Sigmoid colon (tissue), 7 donors: ENCODE measurements around the gene SPNS2. TPM values are rescaled to one million over a fixed set of nuclear protein-coding genes. Genes with fewer than 3 reads are reported as not detected.

Source experiments
- DNase-seq: peaks from one replicate; pipeline ENCODE4 v3.0.0-alpha.2; 2019
- H3K27ac ChIP-seq, 4 donors: fragments of 200-600 bp; sonication (generic); one replicate each; pipeline ENCODE4 v1.5.1; 2016 to 2019; ENCODE audit warnings: mild to moderate bottlenecking in 1 of 4
- H3K27me3 ChIP-seq, 3 donors: fragments of 200-600 bp; sonication (generic); one replicate each; pipeline ENCODE4 v1.5.1; 2019; ENCODE audit warnings: mild to moderate bottlenecking in 1 of 3
- H3K36me3 ChIP-seq, 4 donors: fragments of 200-600 bp; sonication (generic); one replicate each; pipeline ENCODE4 v1.5.1; 2016 to 2019
- H3K4me1 ChIP-seq, 4 donors: fragments of 200-600 bp; sonication (generic); one replicate each; pipeline ENCODE4 v1.5.1; 2017 to 2019
- H3K4me3 ChIP-seq, 4 donors: fragments of 200-600 bp; sonication (generic); one replicate each; pipeline ENCODE4 v1.5.1; 2017 to 2019; ENCODE audit warnings: mild to moderate bottlenecking in 2 of 4, moderate library complexity in 1 of 4
- H3K9me3 ChIP-seq, 4 donors: fragments of 200-600 bp in 3 of 4; sonication (generic) in 3 of 4; one replicate each; pipeline versions ENCODE4 v1.5.1 to v1.6.1; 2013 to 2019
- EP300 ChIP-seq, 4 donors: sonication (generic); formaldehyde crosslinking; IDR thresholded peaks; one replicate each; pipeline ENCODE4 v1.6.1; 2017; ENCODE audit warnings: antibody characterized with exemption in 4 of 4
- POLR2A ChIP-seq, 2 donors: fragments of 450-650 bp; IDR thresholded peaks; one replicate each; pipeline ENCODE4 v1.6.1; 2016; ENCODE audit warnings: antibody characterized with exemption in 2 of 2, mild to moderate bottlenecking in 2 of 2, moderate library complexity in 2 of 2
- POLR2AphosphoS5 ChIP-seq, 4 donors: sonication (generic); formaldehyde crosslinking; IDR thresholded peaks; one replicate each; pipeline ENCODE4 v1.6.1; 2017; ENCODE audit warnings: antibody characterized with exemption in 4 of 4
- WGBS, 2 donors: extraction: QIAGEN DNeasy Blood & Tissue Kit; methylation state at CpG; one replicate each; pipeline ENCODE4 v1.1.7; 2013; 5-methylcytosine and 5-hydroxymethylcytosine counted together
- intact Hi-C: fragments of 100-400 bp; cut with DNase I; formaldehyde crosslinking; loops from one replicate; pipeline ENCODE4 v1.15.1; 2023
- polyA plus RNA-seq, 3 donors: library from polyadenylated mRNA; stranded (reverse); fragments of 200-250 nt; gene quantifications; one replicate each; pipeline ENCODE4 v1.2.3, GENCODE V29; 2013
- total RNA-seq, 4 donors: library from RNA; depleted of rRNA; stranded (reverse); fragments of >200 nt; gene quantifications; one replicate each; pipeline ENCODE4 v1.1.0, GENCODE V29; 2016
- TF ChIP-seq, protein P1 (sequence below), 4 experiments: fragments of 450-650 bp in 3 of 4; fragments of 200-600 bp in 1 of 4; IDR thresholded peaks; one replicate each; pipeline ENCODE4 v1.5.1; 2016 to 2019; ENCODE audit warnings: antibody characterized with exemption in 4 of 4, mild to moderate bottlenecking in 3 of 4, moderate library complexity in 2 of 4
- donor health status: healthy with polysubstance abuse.
- donor health status: Bipolar disorder and iron deficiency.
- donor health status: healthy.

SPNS2 gene
- total and polyA plus RNA-seq, 7 donors, result 5.3 to 40.5 (median 9.8) TPM

DNA sequence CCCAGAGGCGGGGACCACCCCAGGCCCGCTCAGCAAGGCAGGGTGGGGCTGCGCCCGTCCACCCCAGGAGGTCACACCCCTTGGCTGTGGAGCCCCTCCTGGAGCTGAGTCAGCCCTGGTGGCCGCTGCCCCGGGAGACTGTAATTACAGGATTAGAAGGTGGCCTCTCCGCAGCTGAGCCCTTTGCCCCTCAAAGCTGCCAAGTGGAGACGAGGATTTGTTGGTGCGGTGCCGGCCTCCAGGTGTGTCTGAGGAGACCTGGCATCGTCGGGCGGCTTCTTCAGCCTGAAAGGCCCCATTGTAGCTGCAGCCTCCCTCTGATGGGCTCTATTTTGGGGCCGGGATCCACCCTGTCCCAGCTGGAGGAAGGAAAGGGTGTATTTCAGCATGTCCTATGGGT is 22.7 kb upstream of the SPNS2 start:
- no peaks in the 10 kb centered on the region for H3K4me1 ChIP-seq
- H3K36me3 ChIP-seq, result no peaks in the 10 kb centered on the region
- no peaks in the 10 kb centered on the region for H3K9me3 ChIP-seq
- WGBS, 2 donors, result 21 to 60% methylated on average over 14 of the region's 14 CpGs
- no peaks in the 10 kb centered on the region for H3K27me3 ChIP-seq
- no peak for TF ChIP-seq EP300 (IDR thresholded peaks at IDR 0.05)
- no peak for DNase-seq
- H3K4me3 ChIP-seq, result no peak overlapping the region
- intact Hi-C loops, result no loop called here
- H3K27ac ChIP-seq, result no peak overlapping the region

DNA sequence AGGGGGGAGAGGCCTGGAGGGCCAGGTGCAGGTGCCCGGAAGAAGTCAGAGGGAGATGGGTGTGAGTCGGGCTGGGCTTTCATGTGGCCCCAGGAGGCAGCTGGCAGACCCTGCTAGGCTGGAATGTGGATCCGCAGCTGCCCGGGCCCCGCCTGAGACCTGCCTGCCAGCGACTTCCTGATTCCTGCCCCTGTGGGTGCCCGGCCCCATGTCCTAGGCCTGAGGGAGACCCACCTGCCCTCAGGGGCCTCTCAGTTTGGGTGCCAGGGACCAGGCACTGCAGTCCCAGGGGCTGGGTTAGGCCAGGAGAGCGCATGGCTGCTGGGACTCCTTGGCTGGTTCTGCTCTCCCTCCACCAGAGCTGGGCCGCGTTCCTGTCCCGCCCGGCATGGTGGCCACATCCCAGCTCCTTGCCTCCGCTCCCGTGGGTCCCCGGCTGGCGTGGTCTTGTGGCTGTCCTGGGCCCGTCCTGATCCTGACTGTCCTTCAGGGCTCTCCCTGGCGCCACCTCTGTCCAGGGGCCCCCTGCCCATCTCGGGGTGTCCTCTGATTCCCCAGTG is 22.1 kb upstream of the SPNS2 start:
- Histone ChIP-seq H3K27ac (no peak overlapping the region), H3K27me3 (no peaks in the 10 kb centered on the region), H3K4me3 (no peak overlapping the region), H3K36me3 (no peaks in the 10 kb centered on the region), H3K4me1 (no peaks in the 10 kb centered on the region), H3K9me3 (no peaks in the 10 kb centered on the region)
- TF ChIP-seq, protein P1, sequence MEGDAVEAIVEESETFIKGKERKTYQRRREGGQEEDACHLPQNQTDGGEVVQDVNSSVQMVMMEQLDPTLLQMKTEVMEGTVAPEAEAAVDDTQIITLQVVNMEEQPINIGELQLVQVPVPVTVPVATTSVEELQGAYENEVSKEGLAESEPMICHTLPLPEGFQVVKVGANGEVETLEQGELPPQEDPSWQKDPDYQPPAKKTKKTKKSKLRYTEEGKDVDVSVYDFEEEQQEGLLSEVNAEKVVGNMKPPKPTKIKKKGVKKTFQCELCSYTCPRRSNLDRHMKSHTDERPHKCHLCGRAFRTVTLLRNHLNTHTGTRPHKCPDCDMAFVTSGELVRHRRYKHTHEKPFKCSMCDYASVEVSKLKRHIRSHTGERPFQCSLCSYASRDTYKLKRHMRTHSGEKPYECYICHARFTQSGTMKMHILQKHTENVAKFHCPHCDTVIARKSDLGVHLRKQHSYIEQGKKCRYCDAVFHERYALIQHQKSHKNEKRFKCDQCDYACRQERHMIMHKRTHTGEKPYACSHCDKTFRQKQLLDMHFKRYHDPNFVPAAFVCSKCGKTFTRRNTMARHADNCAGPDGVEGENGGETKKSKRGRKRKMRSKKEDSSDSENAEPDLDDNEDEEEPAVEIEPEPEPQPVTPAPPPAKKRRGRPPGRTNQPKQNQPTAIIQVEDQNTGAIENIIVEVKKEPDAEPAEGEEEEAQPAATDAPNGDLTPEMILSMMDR (IDR thresholded peaks at IDR 0.05), result no peak
- TF ChIP-seq EP300 (IDR thresholded peaks at IDR 0.05), result no peak
- no peak for TF ChIP-seq POLR2A (IDR thresholded peaks at IDR 0.05)
- no peak for TF ChIP-seq POLR2AphosphoS5 (IDR thresholded peaks at IDR 0.05)
- intact Hi-C loops, result no loop called here
- WGBS, 2 donors, result 28 to 71% methylated on average over 19 of the region's 19 CpGs
- DNase-seq, result no peak

DNA sequence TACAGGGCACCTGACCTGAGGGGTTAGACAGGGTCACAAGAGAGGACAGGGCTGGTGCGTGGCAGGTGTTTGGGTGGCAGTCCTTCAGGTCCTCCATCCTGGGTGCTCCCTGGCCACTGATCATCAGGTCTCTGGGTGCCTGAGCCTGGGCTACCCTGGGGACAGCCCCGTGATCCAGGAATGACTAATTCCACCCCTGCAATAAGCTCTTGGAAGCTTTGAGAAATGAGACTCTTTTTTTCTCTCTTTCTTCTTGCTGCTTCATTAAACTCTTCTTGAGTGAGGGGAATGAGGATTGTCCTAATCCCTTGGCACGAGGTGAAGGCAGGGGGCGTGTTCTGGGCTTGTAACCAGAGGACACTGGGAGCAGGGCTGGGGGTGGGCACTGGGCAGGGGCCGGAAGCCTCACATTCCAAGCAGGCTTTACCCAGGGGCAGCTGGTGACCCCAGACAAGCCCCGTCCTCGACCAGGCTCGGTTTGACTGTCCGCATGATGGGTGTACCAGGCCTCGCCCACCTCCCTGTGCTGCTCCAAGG is 21.4 kb upstream of the SPNS2 start:
- no peak overlapping the region for H3K4me3 ChIP-seq
- H3K27me3 ChIP-seq, result no peaks in the 10 kb centered on the region
- H3K27ac ChIP-seq, result no peak overlapping the region
- no peaks in the 10 kb centered on the region for H3K36me3 ChIP-seq
- intact Hi-C loops, result no loop called here
- DNase-seq, result no peak
- H3K4me1 ChIP-seq, result no peaks in the 10 kb centered on the region
- no peaks in the 10 kb centered on the region for H3K9me3 ChIP-seq
- WGBS, 2 donors, result 60 to 76% methylated on average over 10 of the region's 10 CpGs
- TF ChIP-seq POLR2A (IDR thresholded peaks at IDR 0.05) (no peak), POLR2AphosphoS5 (IDR thresholded peaks at IDR 0.05) (no peak), EP300 (IDR thresholded peaks at IDR 0.05) (no peak)
- TF ChIP-seq, protein P1 (IDR thresholded peaks at IDR 0.05), result no peak

DNA sequence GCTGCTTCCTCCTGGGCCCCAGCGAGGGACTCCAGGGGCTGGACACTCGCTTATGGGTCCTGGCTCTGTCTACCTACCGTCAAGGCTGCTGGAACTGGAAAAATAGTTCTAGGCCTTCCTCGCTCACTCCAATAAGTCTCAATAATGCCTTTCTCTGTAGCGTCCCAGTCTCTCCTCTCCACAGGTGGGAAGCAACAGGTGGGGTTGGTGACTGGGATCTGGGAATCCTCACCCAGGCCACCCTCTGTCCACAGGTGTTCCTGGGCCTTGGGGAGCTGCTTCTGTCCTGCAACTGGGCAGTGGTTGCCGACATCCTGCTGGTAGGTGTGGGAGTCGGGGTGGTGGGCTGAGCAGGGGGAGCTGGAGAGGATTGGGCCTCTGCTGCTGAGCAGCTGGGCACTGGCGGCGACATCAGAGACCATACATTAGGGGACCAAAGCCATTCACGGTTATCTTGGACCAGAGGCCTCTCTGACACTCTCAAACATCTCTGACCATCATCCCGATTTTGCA is 20.3 kb upstream of the SPNS2 start:
- no peak overlapping the region for H3K4me3 ChIP-seq
- H3K4me1 ChIP-seq, result no peaks in the 10 kb centered on the region
- 92 to 93% methylated on average over 11 of the region's 11 CpGs for WGBS, 2 donors
- TF ChIP-seq, protein P1 (IDR thresholded peaks at IDR 0.05), result no peak
- TF ChIP-seq POLR2AphosphoS5 (IDR thresholded peaks at IDR 0.05), result no peak
- TF ChIP-seq EP300 (IDR thresholded peaks at IDR 0.05), result no peak
- no peak for TF ChIP-seq POLR2A (IDR thresholded peaks at IDR 0.05)
- H3K9me3 ChIP-seq, result no peaks in the 10 kb centered on the region
- H3K27me3 ChIP-seq, result no peaks in the 10 kb centered on the region
- intact Hi-C loops, result no loop called here
- H3K36me3 ChIP-seq, result no peaks in the 10 kb centered on the region
- DNase-seq, result no peak
- no peak overlapping the region for H3K27ac ChIP-seq

DNA sequence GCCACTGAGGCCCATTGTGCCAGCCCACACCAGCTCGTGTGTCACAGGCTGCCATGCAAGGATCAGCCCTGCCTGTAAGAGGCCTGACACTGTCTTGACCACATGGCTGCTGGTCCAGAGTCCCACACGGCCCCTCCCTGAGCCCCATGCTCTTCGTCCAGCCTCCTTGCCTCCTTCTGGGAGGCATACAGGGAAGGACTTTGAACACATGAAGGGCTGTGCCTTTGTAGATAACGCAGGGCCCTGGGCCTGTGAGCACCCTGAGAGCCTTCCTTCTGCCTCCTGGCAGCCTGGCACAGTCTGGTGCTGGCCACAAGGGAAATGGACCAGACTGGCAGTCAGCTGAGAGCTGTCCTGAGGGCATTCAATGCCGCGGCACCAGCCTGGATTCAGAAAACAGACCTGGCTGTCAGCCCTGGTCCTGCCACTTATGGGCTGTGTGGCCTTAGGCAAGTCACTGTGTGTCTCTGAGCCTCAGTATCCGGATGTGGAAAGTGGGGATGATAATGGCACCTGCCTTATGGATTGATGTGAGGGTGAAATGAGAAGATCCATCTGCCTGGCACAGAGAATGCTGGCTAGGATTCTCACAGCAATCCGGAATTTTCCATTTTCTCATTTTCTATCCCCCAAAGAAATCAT is 19.2 kb upstream of the SPNS2 start:
- WGBS, 2 donors, result 33 to 79% methylated on average over 8 of the region's 8 CpGs
- Histone ChIP-seq H3K27ac (no peak overlapping the region), H3K36me3 (no peaks in the 10 kb centered on the region)

More for the DNA sequence above, 19.2 kb upstream of the SPNS2 start:
- H3K4me3 ChIP-seq, result no peak overlapping the region
- H3K27me3 ChIP-seq, result no peaks in the 10 kb centered on the region
- no peak for DNase-seq
- intact Hi-C loops, result no loop called here
- no peaks in the 10 kb centered on the region for H3K4me1 ChIP-seq
- TF ChIP-seq, protein P1 (IDR thresholded peaks at IDR 0.05), result no peak
- no peak for TF ChIP-seq POLR2A (IDR thresholded peaks at IDR 0.05)
- TF ChIP-seq POLR2AphosphoS5 (IDR thresholded peaks at IDR 0.05), result no peak
- TF ChIP-seq EP300 (IDR thresholded peaks at IDR 0.05), result no peak
- no peaks in the 10 kb centered on the region for H3K9me3 ChIP-seq
